Hepatocyte (in vitro differentiated cells): ENCODE results near the gene CHCHD5. TPM values are rescaled to one million over a fixed set of nuclear protein-coding genes. Genes with fewer than 3 reads are reported as not detected.

Experiments
- DNase-seq: peaks from one replicate; pipeline ENCODE4 v3.0.0-alpha.2; 2016; ENCODE audit warnings: low spot score
- H2AFZ ChIP-seq: fragments of 200-600 bp; sonication (generic); 2 replicates; pipeline ENCODE4 v1.6.0; 2016; ENCODE audit warnings: antibody characterized with exemption, mild to moderate bottlenecking
- H3K27ac ChIP-seq: fragments of 200-600 bp; sonication (generic); 2 replicates; pipeline ENCODE4 v1.5.1; 2016; ENCODE audit warnings: mild to moderate bottlenecking
- H3K27me3 ChIP-seq: fragments of 200-600 bp; sonication (generic); 2 replicates; pipeline ENCODE4 v1.6.1; 2016
- H3K36me3 ChIP-seq: fragments of 200-600 bp; sonication (generic); replicated peaks from 2 replicates; pipeline ENCODE4 v1.5.1; 2016; ENCODE audit warnings: low read depth; ENCODE audit not compliant: insufficient read depth
- H3K4me1 ChIP-seq: fragments of 200-600 bp; sonication (generic); 2 replicates; pipeline ENCODE4 v1.5.1; 2016; ENCODE audit warnings: mild to moderate bottlenecking, moderate library complexity; ENCODE audit not compliant: insufficient read depth
- H3K4me2 ChIP-seq: fragments of 200-600 bp; sonication (generic); 2 replicates; pipeline ENCODE4 v1.6.0; 2016
- H3K4me3 ChIP-seq: fragments of 200-600 bp; sonication (generic); 2 replicates; pipeline ENCODE4 v1.5.1; 2016; ENCODE audit warnings: mild to moderate bottlenecking
- H3K79me2 ChIP-seq: fragments of 200-600 bp; sonication (generic); 2 replicates; pipeline ENCODE4 v1.6.0; 2017; ENCODE audit warnings: mild to moderate bottlenecking
- H3K9me2 ChIP-seq: fragments of 200-600 bp; sonication (generic); replicated peaks from 2 replicates; pipeline ENCODE4 v1.6.0; 2017; ENCODE audit warnings: mild to moderate bottlenecking; ENCODE audit not compliant: insufficient read depth
- H3K9me3 ChIP-seq: fragments of 200-600 bp; sonication (generic); 2 replicates; pipeline ENCODE4 v1.5.1; 2016; ENCODE audit warnings: low read depth, mild to moderate bottlenecking
- H4K20me1 ChIP-seq: fragments of 200-600 bp; sonication (generic); 2 replicates; pipeline ENCODE4 v1.6.0; 2016; ENCODE audit warnings: mild to moderate bottlenecking; ENCODE audit not compliant: insufficient read depth, poor library complexity, severe bottlenecking
- CTCF ChIP-seq: fragments of 200-600 bp; sonication (generic); IDR thresholded peaks from 2 replicates; pipeline ENCODE4 v1.5.1; 2016; ENCODE audit warnings: antibody characterized with exemption, mild to moderate bottlenecking; ENCODE audit not compliant: poor library complexity
- EZH2 ChIP-seq: fragments of 200-600 bp; sonication (generic); IDR thresholded peaks from 2 replicates; pipeline ENCODE4 v1.6.1; 2016; ENCODE audit warnings: antibody characterized with exemption, mild to moderate bottlenecking, borderline replicate concordance
- EZH2phosphoT487 ChIP-seq: fragments of 200-600 bp; sonication (generic); IDR thresholded peaks from one replicate; pipeline ENCODE4 v1.6.1; 2018; ENCODE audit warnings: antibody characterized with exemption, mild to moderate bottlenecking, low read depth, moderate library complexity; ENCODE audit not compliant: unreplicated experiment, severe bottlenecking
- WGBS: methylation state at CpG from one replicate; pipeline ENCODE4 v1.1.6; 2016; ENCODE audit warnings: low lambda C conversion rate; ENCODE audit errors: missing lambda C conversion rate; 5-methylcytosine and 5-hydroxymethylcytosine counted together
- polyA plus RNA-seq: library from polyadenylated mRNA; unstranded; fragments of >200 nt; fragmentation: Nextera tagmentation; extraction: Ambion mirVana; gene quantifications from 2 replicates; pipeline ENCODE4 v1.2.1, GENCODE V29; 2016
- total RNA-seq: library from RNA; depleted of rRNA; stranded (reverse); fragments of >200 nt; gene quantifications from 2 replicates; pipeline ENCODE4 v1.2.3, GENCODE V29; 2014

Gene CHCHD5
- total and polyA plus RNA-seq, 2 experiments from 2014 or later = 19.1 to 67.3 TPM

- DNase-seq = no peak
- H3K27me3 ChIP-seq = no peaks in the 10 kb centered on the region
- no peak for TF ChIP-seq CTCF
- no peak for TF ChIP-seq EZH2
- TF ChIP-seq EZH2phosphoT487 = no peak
- H3K9me2 ChIP-seq = no peaks in the 10 kb centered on the region
- no peaks in the 10 kb centered on the region for H4K20me1 ChIP-seq
- no peak overlapping the region for H2AFZ ChIP-seq
- no peak overlapping the region for H3K4me3 ChIP-seq
- H3K4me2 ChIP-seq = no peak overlapping the region
- no peaks in the 10 kb centered on the region for H3K79me2 ChIP-seq
- no peak overlapping the region for H3K27ac ChIP-seq
- H3K4me1 ChIP-seq = no peaks in the 10 kb centered on the region
- H3K9me3 ChIP-seq = no peaks in the 10 kb centered on the region
- 96% methylated on average over 10 of the region's 10 CpGs for WGBS
- no peaks in the 10 kb centered on the region for H3K36me3 ChIP-seq
These were observed 13.3 kb downstream of the CHCHD5 start for GRCh38 chr2:112597537-112598322.

GRCh38 chr2:112600634-112601033 is 16.2 kb downstream of the CHCHD5 start:
- Histone ChIP-seq H3K4me1 (no peaks in the 10 kb centered on the region), H3K36me3 (no peaks in the 10 kb centered on the region), H3K27ac (no peak overlapping the region), H3K9me3 (no peaks in the 10 kb centered on the region), H3K79me2 (no peaks in the 10 kb centered on the region), H4K20me1 (no peaks in the 10 kb centered on the region), H3K4me2 (no peak overlapping the region), H2AFZ (no peak overlapping the region), H3K4me3 (no peak overlapping the region), H3K27me3 (no peaks in the 10 kb centered on the region), H3K9me2 (no peaks in the 10 kb centered on the region)
- TF ChIP-seq EZH2phosphoT487 (no peak), CTCF (no peak), EZH2 (no peak)
- 80% methylated on average over 3 of the region's 3 CpGs for WGBS
- no peak for DNase-seq

GRCh38 chr2:112601754-112602153 is 17.3 kb downstream of the CHCHD5 start:
- H2AFZ ChIP-seq = no peak overlapping the region

More at GRCh38 chr2:112601754-112602153, 17.3 kb downstream of the CHCHD5 start:
- Histone ChIP-seq H3K27ac (no peak overlapping the region), H4K20me1 (no peaks in the 10 kb centered on the region), H3K79me2 (no peaks in the 10 kb centered on the region), H3K4me3 (no peak overlapping the region), H3K9me3 (no peaks in the 10 kb centered on the region), H3K36me3 (no peaks in the 10 kb centered on the region), H3K9me2 (no peaks in the 10 kb centered on the region), H3K27me3 (no peaks in the 10 kb centered on the region), H3K4me2 (no peak overlapping the region), H3K4me1 (no peaks in the 10 kb centered on the region)
- WGBS = 92% methylated on average over 3 of the region's 3 CpGs
- TF ChIP-seq CTCF (no peak), EZH2 (no peak), EZH2phosphoT487 (no peak)
- DNase-seq = no peak
